ENCODE data around the gene STT3B.
"Not testable (repeated sequence)": the region's sequence is repeated elsewhere in the genome, so short reads cannot be mapped to it uniquely, and the experiment has no call there.

STT3B gene

GRCh38 chr3:31532587-31533168, at the start of gene STT3B:
Gene STT3B, plus strand, starts transcription at chr3:31532925. Its CDS starts 74 bp downstream, at chr3:31532999.
- peak; percentile 80 for DNase-seq

- no peak for DNase-seq
These were observed 48.9 kb upstream of the STT3B start for GRCh38 chr3:31483776-31484175.

- DNase-seq: no peak
These were observed 47.5 kb upstream of the STT3B start for GRCh38 chr3:31485196-31485595.

GRCh38 chr3:31486865-31487533, 45.7 kb upstream of the STT3B start:
- no peak for DNase-seq

- DNase-seq: no peak
These were observed 44.2 kb upstream of the STT3B start for GRCh38 chr3:31488475-31489017.

- no peak for DNase-seq
These were observed 42.2 kb upstream of the STT3B start for GRCh38 chr3:31490502-31490901.

- DNase-seq: no peak
These were observed 41.1 kb upstream of the STT3B start for GRCh38 chr3:31491660-31492059.

GRCh38 chr3:31493149-31493548, 39.6 kb upstream of the STT3B start:
- no peak for DNase-seq

- DNase-seq: no peak
These were observed 36.6 kb upstream of the STT3B start for GRCh38 chr3:31495971-31496665.

GRCh38 chr3:31498791-31499190, 33.9 kb upstream of the STT3B start:
- no peak for DNase-seq

- DNase-seq: no peak
These were observed 33.4 kb upstream of the STT3B start for GRCh38 chr3:31499281-31499680.

GRCh38 chr3:31502803-31503221, 29.9 kb upstream of the STT3B start:
- DNase-seq: no peak

GRCh38 chr3:31503456-31503855, 29.3 kb upstream of the STT3B start:
- no peak for DNase-seq

GRCh38 chr3:31504230-31504629, 28.5 kb upstream of the STT3B start:
- no peak for DNase-seq

GRCh38 chr3:31505371-31506048, 27.2 kb upstream of the STT3B start:
- no peak for DNase-seq

GRCh38 chr3:31506515-31506914, 26.2 kb upstream of the STT3B start:
- not testable (repeated sequence) for DNase-seq

GRCh38 chr3:31508452-31509146, 24.1 kb upstream of the STT3B start:
- DNase-seq: peak; percentile 38

- no peak for DNase-seq
These were observed 23.5 kb upstream of the STT3B start for GRCh38 chr3:31509147-31509728.

GRCh38 chr3:31514570-31514969, 18.2 kb upstream of the STT3B start:
- no peak for DNase-seq

GRCh38 chr3:31515486-31516284, 17.0 kb upstream of the STT3B start:
- no peak for DNase-seq

- no peak for DNase-seq
These were observed 16.0 kb upstream of the STT3B start for GRCh38 chr3:31516757-31517156.
